ENCODE results near the gene TBC1D22A. TPM values are rescaled to one million over a fixed set of nuclear protein-coding genes. Genes with fewer than 3 reads are reported as not detected.

TBC1D22A gene
- total and polyA plus RNA-seq, 2 donors (not counting 3 experiments of a cell fraction or from before 2014, with no cell fraction given), result 26.1 to 32.4 TPM

- H3K36me3 ChIP-seq (ENCODE audit: control insufficient read depth in 2 of 2, extremely low read depth in 1 of 2, insufficient read depth in 2 of 2, low read length in 2 of 2), result no peaks in the 10 kb centered on the region
- FAIRE-seq (no peak), DNase-seq (ENCODE audit: low read depth, low spot score) (no peak)
- no peaks in the 10 kb centered on the region for H3K4me1 ChIP-seq (ENCODE audit: control insufficient read depth, extremely low read depth, insufficient read depth, low read length)
- H3K27me3 ChIP-seq (ENCODE audit: control insufficient read depth in 2 of 2, insufficient read depth in 2 of 2, low read length in 2 of 2), result no peaks in the 10 kb centered on the region
- ChIA-PET POLR2A (no interaction called here), CTCF (no interaction called here)
- BruUV-seq (replicated peaks), result no TSS peak
- dilution Hi-C loops (cut with MboI; ENCODE audit: extremely low pct_ligation_motif_present, low sequenced_read_pairs), result no loop called here
- H3K9me1 ChIP-seq (replicated peaks; ENCODE audit: control insufficient read depth, extremely low read depth, insufficient read depth, low read length), result no peaks in the 10 kb centered on the region
- H3K9ac ChIP-seq (replicated peaks; ENCODE audit: extremely low read depth, insufficient read depth, low read length), result no peak overlapping the region
- no peak overlapping the region for H2AFZ ChIP-seq (ENCODE audit: low read depth, low read length)
- intact Hi-C loops (cut with micrococcal nuclease), result no loop called here
- no peak overlapping the region for H3K27ac ChIP-seq (ENCODE audit: insufficient read depth, low read depth, low read length)
- no peaks in the 10 kb centered on the region for H4K20me1 ChIP-seq (replicated peaks; ENCODE audit: control insufficient read depth, extremely low read depth, insufficient read depth, low read length)
- H3K79me2 ChIP-seq (ENCODE audit: control insufficient read depth, insufficient read depth, low read length), result no peaks in the 10 kb centered on the region
- H3K9me3 ChIP-seq (replicated peaks; ENCODE audit: control insufficient read depth, insufficient read depth, low read length), result no peaks in the 10 kb centered on the region
- no peak for TF ChIP-seq FOS (IDR thresholded peaks at IDR 0.05; ENCODE audit: borderline replicate concordance, insufficient read depth, low read length)
- no peak for TF ChIP-seq GATA2 (IDR thresholded peaks at IDR 0.05; ENCODE audit: insufficient read depth, insufficient read length, low read depth, low read length)
- no peak for TF ChIP-seq MAX (IDR thresholded peaks at IDR 0.05; ENCODE audit: insufficient read depth, insufficient read length)
- TF ChIP-seq EZH2 (IDR thresholded peaks at IDR 0.05; ENCODE audit: borderline replicate concordance, low read depth, low read length, severe bottlenecking), result no peak
- no peak for TF ChIP-seq POLR2A (IDR thresholded peaks at IDR 0.05; ENCODE audit: low read depth, low read length)
- TF ChIP-seq POLR2AphosphoS5 (IDR thresholded peaks at IDR 0.05; ENCODE audit: insufficient read depth, low read depth, low read length), result no peak
- H3K4me3 ChIP-seq (replicated peaks in 1 of 3; ENCODE audit: insufficient read depth in 1 of 3, low read depth in 1 of 3, low read length in 3 of 3), result no peak overlapping the region
- no peak overlapping the region for H3K4me2 ChIP-seq (ENCODE audit: insufficient read depth, low read length)
Measured at GRCh38 chr22:46860562-46860961, 98.1 kb downstream of the TBC1D22A start.

DNA sequence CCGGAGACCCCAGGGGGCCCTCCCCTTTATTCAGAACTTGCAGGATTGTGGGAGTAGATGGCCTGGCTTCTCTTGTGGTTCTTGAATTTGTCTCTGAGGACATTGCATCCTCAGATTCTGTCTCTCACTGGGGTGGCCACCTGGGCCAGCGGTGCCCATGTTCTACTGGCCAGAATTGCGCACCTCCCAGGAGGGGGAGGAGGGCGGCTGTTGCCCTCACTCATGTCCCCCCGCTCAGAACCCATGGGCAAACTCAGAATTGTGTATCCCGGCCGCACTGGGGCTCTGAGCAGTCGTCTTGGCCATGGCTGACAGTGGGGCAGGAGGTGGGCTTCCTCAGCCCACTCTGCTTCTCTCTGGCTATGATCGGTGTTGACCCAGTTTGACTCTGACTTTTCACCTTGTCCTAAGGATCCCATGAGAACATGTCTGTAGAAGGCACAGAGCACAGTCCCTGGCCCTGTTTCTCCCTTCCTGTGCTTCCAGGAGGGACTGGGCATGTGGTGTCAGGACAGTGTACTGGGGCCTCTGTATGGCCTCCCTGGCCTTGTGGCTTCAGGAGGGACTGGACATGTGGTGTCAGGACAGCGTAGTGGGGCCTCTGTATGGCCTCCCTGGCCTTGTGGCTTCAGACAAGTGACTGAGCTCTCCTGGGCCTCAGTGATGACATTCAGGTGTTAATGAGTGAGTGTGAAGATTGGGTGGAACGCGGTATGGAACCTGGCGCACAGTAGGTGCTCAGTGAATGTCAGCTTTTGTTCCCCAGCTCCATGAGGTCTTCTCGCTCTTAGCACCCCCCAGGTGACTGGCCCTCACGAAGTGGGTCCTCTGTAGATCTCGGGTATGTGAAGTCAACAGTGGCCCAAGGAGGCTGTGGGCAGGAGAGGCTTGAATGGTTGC, 99.3 kb downstream of the TBC1D22A start:
- Histone ChIP-seq H3K9me1 (replicated peaks; ENCODE audit: control insufficient read depth, extremely low read depth, insufficient read depth, low read length) (no peaks in the 10 kb centered on the region), H3K27me3 (ENCODE audit: control insufficient read depth in 2 of 2, insufficient read depth in 2 of 2, low read length in 2 of 2) (no peaks in the 10 kb centered on the region), H3K27ac (ENCODE audit: insufficient read depth, low read depth, low read length) (no peak overlapping the region), H3K79me2 (ENCODE audit: control insufficient read depth, insufficient read depth, low read length) (no peaks in the 10 kb centered on the region), H3K4me3 (replicated peaks in 1 of 3; ENCODE audit: insufficient read depth in 1 of 3, low read depth in 1 of 3, low read length in 3 of 3) (no peak overlapping the region), H3K4me2 (ENCODE audit: insufficient read depth, low read length) (no peak overlapping the region), H2AFZ (ENCODE audit: low read depth, low read length) (no peak overlapping the region), H4K20me1 (replicated peaks; ENCODE audit: control insufficient read depth, extremely low read depth, insufficient read depth, low read length) (no peaks in the 10 kb centered on the region), H3K9me3 (replicated peaks; ENCODE audit: control insufficient read depth, insufficient read depth, low read length) (no peaks in the 10 kb centered on the region), H3K36me3 (ENCODE audit: control insufficient read depth in 2 of 2, extremely low read depth in 1 of 2, insufficient read depth in 2 of 2, low read length in 2 of 2) (no peaks in the 10 kb centered on the region), H3K9ac (replicated peaks; ENCODE audit: extremely low read depth, insufficient read depth, low read length) (no peak overlapping the region), H3K4me1 (ENCODE audit: control insufficient read depth, extremely low read depth, insufficient read depth, low read length) (no peaks in the 10 kb centered on the region)
- dilution Hi-C loops (cut with MboI; ENCODE audit: extremely low pct_ligation_motif_present, low sequenced_read_pairs) (no loop called here), intact Hi-C loops (cut with micrococcal nuclease) (no loop called here)
- no peak for TF ChIP-seq POLR2AphosphoS5 (IDR thresholded peaks at IDR 0.05; ENCODE audit: insufficient read depth, low read depth, low read length)
- no peak for TF ChIP-seq FOS (IDR thresholded peaks at IDR 0.05; ENCODE audit: borderline replicate concordance, insufficient read depth, low read length)
- no peak for TF ChIP-seq POLR2A (IDR thresholded peaks at IDR 0.05; ENCODE audit: low read depth, low read length)
- TF ChIP-seq MAX (IDR thresholded peaks at IDR 0.05; ENCODE audit: insufficient read depth, insufficient read length), result no peak
- no peak for TF ChIP-seq MYC (IDR thresholded peaks at IDR 0.05; ENCODE audit: low read depth, low read length)
- TF ChIP-seq GATA2 (IDR thresholded peaks at IDR 0.05; ENCODE audit: insufficient read depth, insufficient read length, low read depth, low read length), result no peak
- TF ChIP-seq, protein P1, sequence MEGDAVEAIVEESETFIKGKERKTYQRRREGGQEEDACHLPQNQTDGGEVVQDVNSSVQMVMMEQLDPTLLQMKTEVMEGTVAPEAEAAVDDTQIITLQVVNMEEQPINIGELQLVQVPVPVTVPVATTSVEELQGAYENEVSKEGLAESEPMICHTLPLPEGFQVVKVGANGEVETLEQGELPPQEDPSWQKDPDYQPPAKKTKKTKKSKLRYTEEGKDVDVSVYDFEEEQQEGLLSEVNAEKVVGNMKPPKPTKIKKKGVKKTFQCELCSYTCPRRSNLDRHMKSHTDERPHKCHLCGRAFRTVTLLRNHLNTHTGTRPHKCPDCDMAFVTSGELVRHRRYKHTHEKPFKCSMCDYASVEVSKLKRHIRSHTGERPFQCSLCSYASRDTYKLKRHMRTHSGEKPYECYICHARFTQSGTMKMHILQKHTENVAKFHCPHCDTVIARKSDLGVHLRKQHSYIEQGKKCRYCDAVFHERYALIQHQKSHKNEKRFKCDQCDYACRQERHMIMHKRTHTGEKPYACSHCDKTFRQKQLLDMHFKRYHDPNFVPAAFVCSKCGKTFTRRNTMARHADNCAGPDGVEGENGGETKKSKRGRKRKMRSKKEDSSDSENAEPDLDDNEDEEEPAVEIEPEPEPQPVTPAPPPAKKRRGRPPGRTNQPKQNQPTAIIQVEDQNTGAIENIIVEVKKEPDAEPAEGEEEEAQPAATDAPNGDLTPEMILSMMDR (IDR thresholded peaks at IDR 0.05; ENCODE audit: extremely low read depth in 1 of 2, insufficient read depth in 1 of 2, low read depth in 1 of 2, low read length in 2 of 2), result no peak
- TF ChIP-seq EZH2 (IDR thresholded peaks at IDR 0.05; ENCODE audit: borderline replicate concordance, low read depth, low read length, severe bottlenecking), result no peak
- TF ChIP-seq JUN (IDR thresholded peaks at IDR 0.05; ENCODE audit: borderline replicate concordance, insufficient read depth, insufficient read length, low read depth), result no peak
- BruUV-seq (replicated peaks), result no TSS peak
- no peak for DNase-seq (ENCODE audit: low read depth, low spot score)
- FAIRE-seq, result no peak
- POLR2A ChIA-PET, result no interaction called here
- CTCF ChIA-PET, result no interaction called here
